K562 (cell line): ENCODE measurements around the gene USP19. TPM values are rescaled to one million over a fixed set of nuclear protein-coding genes. Genes with fewer than 3 reads are reported as not detected.

ENCODE experiments used
- ATAC-seq: fragments of 200-7000 bp; cut with Tn5 transposase; 3 replicates; pipeline ENCODE4 v1.9.1; 2020; ENCODE audit warnings: moderate library complexity
- BruUV-seq: library from RNA; stranded (reverse); fragments of 400-500 nt; replicated peaks from 2 replicates; lab custom pipeline; 2021; lab: Mats Ljungman, UMichigan
- CTCF ChIA-PET: fragments of 300-600 bp; formaldehyde crosslinking; extraction: SDS; loops from one replicate; lab custom pipeline; 2021; ENCODE audit warnings: low intra/inter-chr PET ratio; lab: Yijun Ruan, JAX
- POLR2A ChIA-PET: fragments of 300-600, 350-650 bp; sonication (Branson Sonifier 250); formaldehyde crosslinking; extraction: SDS; loops from one replicate; lab custom pipeline; 2021; ENCODE audit warnings: antibody characterized with exemption, inconsistent platforms; lab: Yijun Ruan, JAX
- DNase-seq, 4 experiments: peaks; one replicate each; pipeline versions ENCODE4 v3.0.0 to v3.0.0-alpha.2; 2011 to 2018; ENCODE audit warnings: low spot score in 3 of 4, mixed read lengths in 3 of 4; ENCODE audit errors: extremely low read depth in 1 of 4
- FAIRE-seq: peaks from 2 replicates; lab custom pipeline; 2011; peaks lifted over from hg19 to GRCh38; lab: Jason Lieb, UNC
- H2AFZ ChIP-seq: 2 replicates; pipeline ENCODE4 v1.6.0; 2011; ENCODE audit warnings: low read depth, low read length, control low read depth, inconsistent platforms
- H3K27ac ChIP-seq: fragments of 200-600 bp; 3 replicates; pipeline ENCODE4 v1.8.0; 2011; ENCODE audit warnings: low read depth, mild to moderate bottlenecking, control low read depth, inconsistent platforms, low read length, moderate library complexity, mixed read lengths; ENCODE audit errors: extremely low read depth
- H3K27me3 ChIP-seq, 2 experiments: fragments of 300-600 bp in 1 of 2; 2 replicates in 1 of 2; 3 replicates in 1 of 2; pipeline versions ENCODE4 v1.6.0 to v1.8.0; 2011; ENCODE audit warnings: inconsistent platforms in 2 of 2, low read length in 2 of 2, mild to moderate bottlenecking in 1 of 2, mixed read lengths in 1 of 2, moderate library complexity in 1 of 2; ENCODE audit not compliant: control insufficient read depth in 2 of 2, insufficient read depth in 2 of 2
- H3K36me3 ChIP-seq: fragments of 300-600 bp; 3 replicates; pipeline ENCODE4 v1.8.0; 2011; ENCODE audit warnings: mild to moderate bottlenecking, low read length, inconsistent platforms; ENCODE audit not compliant: control insufficient read depth, insufficient read depth
- H3K4me1 ChIP-seq, 2 experiments: fragments of 200-600 bp in 1 of 2; replicated peaks in 1 of 2; 2 replicates in 1 of 2; 3 replicates in 1 of 2; pipeline versions ENCODE4 v1.5.1 to v1.8.0; 2011; ENCODE audit warnings: inconsistent platforms in 2 of 2, low read length in 2 of 2, mild to moderate bottlenecking in 1 of 2, mixed read lengths in 1 of 2, moderate library complexity in 1 of 2; ENCODE audit not compliant: control insufficient read depth in 2 of 2, insufficient read depth in 2 of 2
- H3K4me2 ChIP-seq: 2 replicates; pipeline ENCODE4 v1.6.1; 2011; ENCODE audit warnings: low read length, control low read depth, inconsistent platforms, mixed read lengths; ENCODE audit not compliant: insufficient read depth
- H3K4me3 ChIP-seq: fragments of 200-600 bp; sonication (generic), shearing (Covaris generic); 2 replicates; pipeline ENCODE4 v1.5.1; 2016; ENCODE audit warnings: control low read depth, inconsistent platforms
- H3K79me2 ChIP-seq: fragments of 200-600 bp; 3 replicates; pipeline ENCODE4 v1.8.0; 2011; ENCODE audit warnings: low read length, inconsistent platforms; ENCODE audit not compliant: control insufficient read depth, insufficient read depth
- H3K9ac ChIP-seq, 2 experiments: 2 replicates each; pipeline versions ENCODE4 v1.6.0 to v1.6.1; 2011; ENCODE audit warnings: low read depth in 2 of 2, low read length in 2 of 2, control low read depth in 1 of 2, inconsistent platforms in 1 of 2, mild to moderate bottlenecking in 1 of 2, mixed read lengths in 1 of 2; ENCODE audit not compliant: insufficient read depth in 1 of 2
- H3K9me1 ChIP-seq: one replicate; pipeline ENCODE4 v1.6.0; 2011; ENCODE audit warnings: inconsistent platforms, mild to moderate bottlenecking, low read length, moderate library complexity; ENCODE audit not compliant: control insufficient read depth, insufficient read depth
- H3K9me3 ChIP-seq: replicated peaks from 2 replicates; pipeline ENCODE4 v1.5.1; 2011; ENCODE audit warnings: low read depth, low read length, inconsistent platforms; ENCODE audit not compliant: control insufficient read depth, insufficient read depth
- H4K20me1 ChIP-seq: replicated peaks from 2 replicates; pipeline ENCODE4 v1.6.1; 2011; ENCODE audit warnings: low read length, inconsistent platforms, mixed read lengths; ENCODE audit not compliant: control insufficient read depth, insufficient read depth
- BRD4 ChIP-seq: fragments of 200-600 bp; sonication (generic); IDR thresholded peaks from 2 replicates; pipeline ENCODE4 v1.6.1; 2017; ENCODE audit warnings: inconsistent platforms
- CCNT2 ChIP-seq: IDR thresholded peaks from 2 replicates; pipeline ENCODE4 v1.6.1; 2011; ENCODE audit warnings: borderline replicate concordance, low read depth, mild to moderate bottlenecking, moderate library complexity, mixed read lengths, low read length; ENCODE audit not compliant: insufficient read length; ENCODE audit errors: extremely low read depth
- KDM4B ChIP-seq, 2 experiments: fragments of 450-650 bp in 1 of 2; sonication (generic) in 1 of 2; IDR thresholded peaks; 2 replicates each; pipeline ENCODE4 v1.6.1; 2016 to 2017; ENCODE audit warnings: borderline replicate concordance in 2 of 2, antibody characterized with exemption in 1 of 2, low read depth in 1 of 2, mild to moderate bottlenecking in 1 of 2
- LARP7 ChIP-seq: fragments of 450-650 bp; IDR thresholded peaks from 2 replicates; pipeline ENCODE4 v1.6.1; 2016
- PRPF4 ChIP-seq: fragments of 200-400 bp; formaldehyde crosslinking; IDR thresholded peaks from one replicate; pipeline ENCODE4 v1.6.1; 2017; ENCODE audit warnings: low read length, low read depth, mild to moderate bottlenecking; ENCODE audit not compliant: insufficient read depth, poor library complexity, severe bottlenecking
- RBM39 ChIP-seq: fragments of 200-400 bp; formaldehyde crosslinking; optimal IDR thresholded peaks from 2 replicates; pipeline ENCODE3; 2018; ENCODE audit warnings: low read depth, low read length
- ZNF133 ChIP-seq: fragments of 250-450 bp; sonication (Bioruptor Pico); IDR thresholded peaks from 2 replicates; pipeline ENCODE4 v1.4.0; 2020; ENCODE audit warnings: mild to moderate bottlenecking
- ZNF507 ChIP-seq: conservative IDR thresholded peaks from 2 replicates; pipeline ENCODE4 v1.6.1; 2017; ENCODE audit warnings: missing genetic modification characterization, missing compliant biosample characterization
- whole genome bisulfite sequencing: fragments of 100-300 bp; shearing (Covaris generic); methylation state at CpG from one replicate; pipeline ENCODE4 v1.1.6; 2016; ENCODE audit warnings: low coverage, mixed read lengths; ENCODE audit not compliant: insufficient coverage; ENCODE audit errors: missing lambda C conversion rate; 5-methylcytosine and 5-hydroxymethylcytosine counted together
- in situ Hi-C: fragments of 300-500 bp; cut with MboI; formaldehyde crosslinking; loops from 4 replicates; pipeline ENCODE4 v1.15.0; 2018; ENCODE audit warnings: inconsistent platforms, mixed read lengths
- intact Hi-C: fragments of 100-400 bp; cut with micrococcal nuclease; formaldehyde crosslinking; loops from 2 replicates; pipeline ENCODE4 v1.14.2; 2022
- polyA plus RNA-seq, 8 experiments: library from polyadenylated mRNA; depleted of rRNA in 4 of 8; stranded (reverse) in 5 of 8; unstranded in 3 of 8; fragments of >200 nt; fragmentation: Nextera tagmentation in 2 of 8; fragmentation: Illumina TruSeq in 1 of 8; extraction: Ambion mirVana in 2 of 8; extraction: Trizol in 1 of 8; gene quantifications; 2 replicates each; pipeline versions ENCODE4 v1.2.1 to v1.2.3, GENCODE V29; 2011 to 2014; ENCODE audit warnings: inconsistent platforms in 1 of 8, missing spikeins in 1 of 8
- total RNA-seq, 7 experiments: library from RNA; depleted of rRNA in 6 of 7; stranded (reverse); fragments of >200 nt in 6 of 7; fragmentation: Illumina TruSeq in 2 of 7; extraction: Trizol in 2 of 7; gene quantifications; 2 replicates each; pipeline versions ENCODE4 v1.2.1 to v1.2.3, GENCODE V29; 2011 to 2021; ENCODE audit warnings: low replicate concordance in 1 of 7
- TF ChIP-seq, protein P1 (sequence below): fragments of 450-650 bp; IDR thresholded peaks from 2 replicates; pipeline ENCODE4 v1.6.1; 2017; ENCODE audit warnings: antibody characterized with exemption, mild to moderate bottlenecking
- TF ChIP-seq, protein P2 (sequence below): fragments of 200-800 bp; sonication (Bioruptor generic); IDR thresholded peaks from 2 replicates; pipeline ENCODE4 v1.6.1; 2016; ENCODE audit warnings: missing genetic modification characterization, missing compliant biosample characterization

Gene USP19
- total and polyA plus RNA-seq, 9 of the 15 experiments (the other 6 are each of a cell fraction or from before 2014, with no cell fraction given): 0.24 to 65.9 (median 36.9) TPM

DNA sequence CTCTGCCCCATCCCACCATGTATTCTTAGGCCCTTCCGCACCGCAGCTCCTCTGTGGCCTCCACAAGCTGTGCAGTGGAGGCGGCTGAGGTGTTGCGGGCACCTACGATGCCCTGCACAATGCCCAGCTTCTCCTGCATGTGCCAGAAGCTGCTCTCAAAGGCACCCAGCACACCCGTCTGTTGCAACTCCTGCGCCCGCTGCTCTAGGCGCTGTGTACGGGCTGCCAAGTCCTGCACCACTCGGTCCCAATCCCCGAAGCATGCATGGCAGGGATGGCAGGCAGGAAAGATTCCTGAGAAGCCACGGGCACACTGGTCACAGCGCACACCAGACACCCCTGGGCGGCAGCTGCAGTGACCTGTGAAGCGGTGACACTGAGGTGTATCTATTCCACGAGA is 3.1 kb upstream of the USP19 start (continued):
- TF ChIP-seq LARP7: no peak
- TF ChIP-seq, protein P1, sequence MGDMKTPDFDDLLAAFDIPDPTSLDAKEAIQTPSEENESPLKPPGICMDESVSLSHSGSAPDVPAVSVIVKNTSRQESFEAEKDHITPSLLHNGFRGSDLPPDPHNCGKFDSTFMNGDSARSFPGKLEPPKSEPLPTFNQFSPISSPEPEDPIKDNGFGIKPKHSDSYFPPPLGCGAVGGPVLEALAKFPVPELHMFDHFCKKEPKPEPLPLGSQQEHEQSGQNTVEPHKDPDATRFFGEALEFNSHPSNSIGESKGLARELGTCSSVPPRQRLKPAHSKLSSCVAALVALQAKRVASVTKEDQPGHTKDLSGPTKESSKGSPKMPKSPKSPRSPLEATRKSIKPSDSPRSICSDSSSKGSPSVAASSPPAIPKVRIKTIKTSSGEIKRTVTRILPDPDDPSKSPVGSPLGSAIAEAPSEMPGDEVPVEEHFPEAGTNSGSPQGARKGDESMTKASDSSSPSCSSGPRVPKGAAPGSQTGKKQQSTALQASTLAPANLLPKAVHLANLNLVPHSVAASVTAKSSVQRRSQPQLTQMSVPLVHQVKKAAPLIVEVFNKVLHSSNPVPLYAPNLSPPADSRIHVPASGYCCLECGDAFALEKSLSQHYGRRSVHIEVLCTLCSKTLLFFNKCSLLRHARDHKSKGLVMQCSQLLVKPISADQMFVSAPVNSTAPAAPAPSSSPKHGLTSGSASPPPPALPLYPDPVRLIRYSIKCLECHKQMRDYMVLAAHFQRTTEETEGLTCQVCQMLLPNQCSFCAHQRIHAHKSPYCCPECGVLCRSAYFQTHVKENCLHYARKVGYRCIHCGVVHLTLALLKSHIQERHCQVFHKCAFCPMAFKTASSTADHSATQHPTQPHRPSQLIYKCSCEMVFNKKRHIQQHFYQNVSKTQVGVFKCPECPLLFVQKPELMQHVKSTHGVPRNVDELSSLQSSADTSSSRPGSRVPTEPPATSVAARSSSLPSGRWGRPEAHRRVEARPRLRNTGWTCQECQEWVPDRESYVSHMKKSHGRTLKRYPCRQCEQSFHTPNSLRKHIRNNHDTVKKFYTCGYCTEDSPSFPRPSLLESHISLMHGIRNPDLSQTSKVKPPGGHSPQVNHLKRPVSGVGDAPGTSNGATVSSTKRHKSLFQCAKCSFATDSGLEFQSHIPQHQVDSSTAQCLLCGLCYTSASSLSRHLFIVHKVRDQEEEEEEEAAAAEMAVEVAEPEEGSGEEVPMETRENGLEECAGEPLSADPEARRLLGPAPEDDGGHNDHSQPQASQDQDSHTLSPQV: no peak
- TF ChIP-seq KDM4B (IDR thresholded peaks at IDR 0.05; ENCODE audit: borderline replicate concordance in 2 of 2, low read depth in 1 of 2): no peak
- TF ChIP-seq, all 486 proteins: peak for 0

DNA sequence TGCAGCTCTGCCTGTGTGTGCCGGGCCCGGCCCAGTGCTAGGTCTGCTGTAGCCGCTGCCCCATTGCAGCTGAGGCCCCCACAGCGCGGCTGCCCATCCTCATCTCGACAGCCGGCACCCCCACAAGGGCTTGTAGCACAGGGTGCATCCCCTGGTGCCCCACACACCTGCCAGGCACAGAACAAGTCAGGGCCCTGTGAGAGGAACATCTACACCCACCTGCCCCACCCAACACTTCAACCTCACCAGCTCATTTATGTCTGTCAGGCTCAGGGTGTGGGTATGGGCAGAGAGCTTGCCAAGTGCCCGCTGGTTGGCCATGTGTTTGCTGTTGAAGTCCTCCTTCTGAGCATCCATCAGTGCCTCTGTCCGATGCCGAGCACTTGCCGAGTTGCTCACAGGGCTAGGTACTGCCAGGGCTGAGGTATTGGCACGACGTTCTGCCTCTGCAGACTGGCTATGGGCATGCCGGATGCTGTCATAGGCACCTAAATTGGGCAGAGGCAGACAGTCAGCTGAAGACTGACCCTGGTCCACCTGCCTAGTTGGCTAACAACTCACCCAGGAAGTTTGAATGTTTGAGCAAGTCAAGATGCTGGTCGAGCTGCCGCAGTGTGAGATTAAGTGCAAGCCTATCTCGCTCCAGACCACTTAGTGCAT is 2.4 kb upstream of the USP19 start:
- Histone ChIP-seq H4K20me1 (no peaks in the 10 kb centered on the region), H3K9me1 (no peaks in the 10 kb centered on the region), H3K36me3 (peaks cover 15% of the 10 kb centered on the region; the same call in 2 of the 3 replicates), H2AFZ (no peak overlapping the region), H3K4me1 (peaks cover 9 to 39% of the 10 kb centered on the region in 2 experiments; a peak in 4 of 5 replicates), H3K79me2 (peaks cover 20% of the 10 kb centered on the region), H3K4me3 (no peak overlapping the region), H3K4me2 (no peak overlapping the region), H3K27ac (no peak overlapping the region), H3K9me3 (no peaks in the 10 kb centered on the region), H3K27me3 (no peaks in the 10 kb centered on the region), H3K9ac (peak overlapping the region in 1 of 2 experiments; percentile 64; a peak in 1 of 4 replicates)
- POLR2A ChIA-PET: interaction anchor here (0.5 to 2.1 kb wide), 3 partner anchors 9 to 78 kb away, joined by 3 to 5 read pairs (median 3); partner anchors contain the start of gene LAMB2
- WGBS: 81% methylated on average over 13 of the region's 17 CpGs
- ATAC-seq: no peak
- CTCF ChIA-PET: no interaction called here
- intact Hi-C loops (no loop called here), in situ Hi-C loops (no loop called here)
- no TSS peak for BruUV-seq
- no peak for DNase-seq
- no peak for FAIRE-seq
- no peak for TF ChIP-seq LARP7
- no peak for TF ChIP-seq PRPF4
- no peak for TF ChIP-seq RBM39
- no peak for TF ChIP-seq ZNF507 (tag)
- no peak for TF ChIP-seq ZNF133 (CRISPR knock-in tag)
- TF ChIP-seq, protein P2, sequence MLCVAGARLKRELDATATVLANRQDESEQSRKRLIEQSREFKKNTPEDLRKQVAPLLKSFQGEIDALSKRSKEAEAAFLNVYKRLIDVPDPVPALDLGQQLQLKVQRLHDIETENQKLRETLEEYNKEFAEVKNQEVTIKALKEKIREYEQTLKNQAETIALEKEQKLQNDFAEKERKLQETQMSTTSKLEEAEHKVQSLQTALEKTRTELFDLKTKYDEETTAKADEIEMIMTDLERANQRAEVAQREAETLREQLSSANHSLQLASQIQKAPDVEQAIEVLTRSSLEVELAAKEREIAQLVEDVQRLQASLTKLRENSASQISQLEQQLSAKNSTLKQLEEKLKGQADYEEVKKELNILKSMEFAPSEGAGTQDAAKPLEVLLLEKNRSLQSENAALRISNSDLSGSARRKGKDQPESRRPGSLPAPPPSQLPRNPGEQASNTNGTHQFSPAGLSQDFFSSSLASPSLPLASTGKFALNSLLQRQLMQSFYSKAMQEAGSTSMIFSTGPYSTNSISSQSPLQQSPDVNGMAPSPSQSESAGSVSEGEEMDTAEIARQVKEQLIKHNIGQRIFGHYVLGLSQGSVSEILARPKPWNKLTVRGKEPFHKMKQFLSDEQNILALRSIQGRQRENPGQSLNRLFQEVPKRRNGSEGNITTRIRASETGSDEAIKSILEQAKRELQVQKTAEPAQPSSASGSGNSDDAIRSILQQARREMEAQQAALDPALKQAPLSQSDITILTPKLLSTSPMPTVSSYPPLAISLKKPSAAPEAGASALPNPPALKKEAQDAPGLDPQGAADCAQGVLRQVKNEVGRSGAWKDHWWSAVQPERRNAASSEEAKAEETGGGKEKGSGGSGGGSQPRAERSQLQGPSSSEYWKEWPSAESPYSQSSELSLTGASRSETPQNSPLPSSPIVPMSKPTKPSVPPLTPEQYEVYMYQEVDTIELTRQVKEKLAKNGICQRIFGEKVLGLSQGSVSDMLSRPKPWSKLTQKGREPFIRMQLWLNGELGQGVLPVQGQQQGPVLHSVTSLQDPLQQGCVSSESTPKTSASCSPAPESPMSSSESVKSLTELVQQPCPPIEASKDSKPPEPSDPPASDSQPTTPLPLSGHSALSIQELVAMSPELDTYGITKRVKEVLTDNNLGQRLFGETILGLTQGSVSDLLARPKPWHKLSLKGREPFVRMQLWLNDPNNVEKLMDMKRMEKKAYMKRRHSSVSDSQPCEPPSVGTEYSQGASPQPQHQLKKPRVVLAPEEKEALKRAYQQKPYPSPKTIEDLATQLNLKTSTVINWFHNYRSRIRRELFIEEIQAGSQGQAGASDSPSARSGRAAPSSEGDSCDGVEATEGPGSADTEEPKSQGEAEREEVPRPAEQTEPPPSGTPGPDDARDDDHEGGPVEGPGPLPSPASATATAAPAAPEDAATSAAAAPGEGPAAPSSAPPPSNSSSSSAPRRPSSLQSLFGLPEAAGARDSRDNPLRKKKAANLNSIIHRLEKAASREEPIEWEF (CRISPR knock-in tag): no peak
- no peak for TF ChIP-seq BRD4
- TF ChIP-seq CCNT2: no peak
